HG03378 (cell line): ENCODE data around the gene SPOP.
"Not testable (repeated sequence)": the region's sequence is repeated elsewhere in the genome, so short reads cannot be mapped to it uniquely, and the experiment has no call there.

Source experiments
- ATAC-seq: cut with Tn5 transposase; IDR thresholded peaks from one replicate; pipeline ENCODE4 v1.9.1; 2021; ENCODE audit warnings: mild to moderate bottlenecking, moderate library complexity; ENCODE audit not compliant: unreplicated experiment

Gene SPOP

GRCh38 chr17:49554694-49555494 lies 123.0 kb downstream of the SPOP start:
- no peak for ATAC-seq

- ATAC-seq: no peak
Measured at GRCh38 chr17:49553676-49554335, 124.1 kb downstream of the SPOP start.

GRCh38 chr17:49552070-49552751 lies 125.7 kb downstream of the SPOP start:
- ATAC-seq: no peak

- no peak for ATAC-seq
Measured at GRCh38 chr17:49551221-49552069, 126.5 kb downstream of the SPOP start.

- ATAC-seq: not testable (repeated sequence)
Measured at GRCh38 chr17:49550764-49551163, 127.1 kb downstream of the SPOP start.

DNA sequence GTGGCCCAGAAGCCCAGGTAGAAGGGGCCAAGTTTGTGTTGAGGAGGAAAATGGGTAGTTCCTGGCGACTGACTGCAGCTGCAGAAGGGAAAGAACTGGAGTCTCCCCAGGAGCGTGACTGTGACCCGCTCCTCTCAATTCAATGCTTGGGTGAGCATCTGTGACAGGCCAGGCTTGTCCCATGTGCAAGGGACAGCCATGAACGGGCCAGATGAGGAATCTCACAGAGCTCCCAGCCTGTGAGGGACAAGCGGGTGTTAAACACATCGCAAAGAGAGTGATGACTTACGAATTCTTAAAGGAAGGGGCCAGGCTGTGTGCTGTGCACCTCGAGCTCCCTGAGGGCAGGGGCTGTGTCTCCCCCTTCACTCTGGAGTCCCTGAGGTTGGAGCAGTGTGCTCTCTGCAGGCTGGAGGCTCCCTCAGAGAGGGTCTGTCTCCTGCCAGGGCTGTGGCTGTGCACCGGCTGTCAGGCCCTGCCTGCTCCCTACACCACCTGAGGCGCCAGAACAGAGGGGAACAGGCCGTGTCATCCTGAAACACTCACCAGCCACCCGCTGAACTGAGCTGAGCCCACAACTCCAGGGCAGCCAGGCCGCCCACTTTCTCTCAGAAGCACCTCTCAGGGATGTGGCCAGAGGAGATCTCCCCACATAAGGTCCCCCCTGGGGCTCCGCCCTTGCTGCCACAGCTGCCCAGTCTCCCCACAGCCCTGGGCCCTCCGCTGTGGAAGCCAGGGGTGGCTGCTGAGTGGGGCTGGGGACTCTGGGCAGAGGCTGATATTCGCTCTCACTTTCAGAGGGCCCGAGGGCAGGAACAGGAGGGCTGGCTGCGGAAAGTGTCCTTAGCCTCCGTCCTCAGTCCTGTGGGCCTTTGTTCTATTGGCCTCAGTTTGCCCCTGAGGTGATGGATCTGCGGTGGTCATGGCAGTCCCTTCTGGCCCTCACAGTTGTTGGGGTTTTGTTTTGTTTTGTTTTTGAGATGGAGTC lies 127.9 kb downstream of the SPOP start:
- ATAC-seq: no peak

- no peak for ATAC-seq
Measured at GRCh38 chr17:49549311-49549605, 128.6 kb downstream of the SPOP start.
